ENCODE data around the gene EXD3. TPM values are rescaled to one million over a fixed set of nuclear protein-coding genes. Genes with fewer than 3 reads are reported as not detected.

EXD3 gene
- total and polyA plus RNA-seq, 9 of the 15 experiments (the other 6 are each of a cell fraction or from before 2014, with no cell fraction given), result 0.29 to 12.5 (median 3.9) TPM

DNA sequence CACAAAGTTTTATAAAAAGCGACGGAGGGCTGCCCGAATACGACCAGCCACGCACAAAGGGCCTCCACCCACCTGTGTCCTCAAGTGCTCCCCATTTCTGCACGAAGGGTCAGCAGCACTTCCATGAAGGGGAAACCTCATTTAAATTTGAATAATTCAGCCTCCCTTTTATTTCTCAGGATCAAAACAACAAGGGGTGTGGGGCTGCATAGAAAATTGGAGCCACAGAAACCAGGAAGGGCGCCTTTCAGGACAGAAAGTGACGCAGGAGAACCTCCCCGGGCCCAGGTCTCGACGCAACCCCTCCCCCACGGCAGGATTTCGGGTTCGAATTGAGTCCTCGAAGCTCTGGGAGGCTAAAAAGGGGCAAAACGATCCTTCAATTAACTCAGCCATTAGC, 123.0 kb downstream of the EXD3 start (continued):
- no peak for TF ChIP-seq SREBF1 (IDR thresholded peaks at IDR 0.05; ENCODE audit: borderline replicate concordance, low read depth, low read length)
- TF ChIP-seq ZNF436 (CRISPR knock-in tag; IDR thresholded peaks at IDR 0.05), result no peak
- TF ChIP-seq, protein P1, sequence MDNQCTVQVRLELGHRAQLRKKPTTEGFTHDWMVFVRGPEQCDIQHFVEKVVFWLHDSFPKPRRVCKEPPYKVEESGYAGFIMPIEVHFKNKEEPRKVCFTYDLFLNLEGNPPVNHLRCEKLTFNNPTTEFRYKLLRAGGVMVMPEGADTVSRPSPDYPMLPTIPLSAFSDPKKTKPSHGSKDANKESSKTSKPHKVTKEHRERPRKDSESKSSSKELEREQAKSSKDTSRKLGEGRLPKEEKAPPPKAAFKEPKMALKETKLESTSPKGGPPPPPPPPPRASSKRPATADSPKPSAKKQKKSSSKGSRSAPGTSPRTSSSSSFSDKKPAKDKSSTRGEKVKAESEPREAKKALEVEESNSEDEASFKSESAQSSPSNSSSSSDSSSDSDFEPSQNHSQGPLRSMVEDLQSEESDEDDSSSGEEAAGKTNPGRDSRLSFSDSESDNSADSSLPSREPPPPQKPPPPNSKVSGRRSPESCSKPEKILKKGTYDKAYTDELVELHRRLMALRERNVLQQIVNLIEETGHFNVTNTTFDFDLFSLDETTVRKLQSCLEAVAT (IDR thresholded peaks at IDR 0.05), result no peak
- no peak for TF ChIP-seq CEBPB (tag; IDR thresholded peaks at IDR 0.05)
- 0 out of 2 replicates have a peak, but pooled peaks have one; percentile 18 for TF ChIP-seq EP400 (IDR thresholded peaks at IDR 0.05)
- TF ChIP-seq, protein P2, sequence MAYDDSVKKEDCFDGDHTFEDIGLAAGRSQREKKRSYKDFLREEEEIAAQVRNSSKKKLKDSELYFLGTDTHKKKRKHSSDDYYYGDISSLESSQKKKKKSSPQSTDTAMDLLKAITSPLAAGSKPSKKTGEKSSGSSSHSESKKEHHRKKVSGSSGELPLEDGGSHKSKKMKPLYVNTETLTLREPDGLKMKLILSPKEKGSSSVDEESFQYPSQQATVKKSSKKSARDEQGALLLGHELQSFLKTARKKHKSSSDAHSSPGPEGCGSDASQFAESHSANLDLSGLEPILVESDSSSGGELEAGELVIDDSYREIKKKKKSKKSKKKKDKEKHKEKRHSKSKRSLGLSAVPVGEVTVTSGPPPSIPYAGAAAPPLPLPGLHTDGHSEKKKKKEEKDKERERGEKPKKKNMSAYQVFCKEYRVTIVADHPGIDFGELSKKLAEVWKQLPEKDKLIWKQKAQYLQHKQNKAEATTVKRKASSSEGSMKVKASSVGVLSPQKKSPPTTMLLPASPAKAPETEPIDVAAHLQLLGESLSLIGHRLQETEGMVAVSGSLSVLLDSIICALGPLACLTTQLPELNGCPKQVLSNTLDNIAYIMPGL (CRISPR knock-in tag; IDR thresholded peaks at IDR 0.05), result no peak
- peak; percentile 89 for TF ChIP-seq ZNF766 (CRISPR knock-in tag; conservative IDR thresholded peaks at IDR 0.05)
- TF ChIP-seq CXXC5 (CRISPR knock-in tag; IDR thresholded peaks at IDR 0.05), result peak; percentile 29; the same call in 1 of the 2 replicates
- TF ChIP-seq JUNB (CRISPR knock-in tag; conservative IDR thresholded peaks at IDR 0.05), result no peak
- TF ChIP-seq DACH1 (IDR thresholded peaks at IDR 0.05; ENCODE audit: partially characterized antibody), result no peak
- TF ChIP-seq SPI1 (IDR thresholded peaks at IDR 0.05; ENCODE audit: borderline replicate concordance, low read depth, low read length), result no peak
- no peak for TF ChIP-seq NR1H2 (CRISPR knock-in tag; IDR thresholded peaks at IDR 0.05)
- no peak for TF ChIP-seq YBX1 (IDR thresholded peaks at IDR 0.05)
- no peak for TF ChIP-seq C11orf30 (IDR thresholded peaks at IDR 0.05; ENCODE audit: low read depth)
- TF ChIP-seq, protein P3, sequence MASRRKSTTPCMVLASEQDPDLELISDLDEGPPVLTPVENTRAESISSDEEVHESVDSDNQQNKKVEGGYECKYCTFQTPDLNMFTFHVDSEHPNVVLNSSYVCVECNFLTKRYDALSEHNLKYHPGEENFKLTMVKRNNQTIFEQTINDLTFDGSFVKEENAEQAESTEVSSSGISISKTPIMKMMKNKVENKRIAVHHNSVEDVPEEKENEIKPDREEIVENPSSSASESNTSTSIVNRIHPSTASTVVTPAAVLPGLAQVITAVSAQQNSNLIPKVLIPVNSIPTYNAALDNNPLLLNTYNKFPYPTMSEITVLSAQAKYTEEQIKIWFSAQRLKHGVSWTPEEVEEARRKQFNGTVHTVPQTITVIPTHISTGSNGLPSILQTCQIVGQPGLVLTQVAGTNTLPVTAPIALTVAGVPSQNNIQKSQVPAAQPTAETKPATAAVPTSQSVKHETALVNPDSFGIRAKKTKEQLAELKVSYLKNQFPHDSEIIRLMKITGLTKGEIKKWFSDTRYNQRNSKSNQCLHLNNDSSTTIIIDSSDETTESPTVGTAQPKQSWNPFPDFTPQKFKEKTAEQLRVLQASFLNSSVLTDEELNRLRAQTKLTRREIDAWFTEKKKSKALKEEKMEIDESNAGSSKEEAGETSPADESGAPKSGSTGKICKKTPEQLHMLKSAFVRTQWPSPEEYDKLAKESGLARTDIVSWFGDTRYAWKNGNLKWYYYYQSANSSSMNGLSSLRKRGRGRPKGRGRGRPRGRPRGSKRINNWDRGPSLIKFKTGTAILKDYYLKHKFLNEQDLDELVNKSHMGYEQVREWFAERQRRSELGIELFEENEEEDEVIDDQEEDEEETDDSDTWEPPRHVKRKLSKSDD (conservative IDR thresholded peaks at IDR 0.05; ENCODE audit: low read length), result no peak
- TF ChIP-seq NRF1 (conservative IDR thresholded peaks at IDR 0.05 in 1 of 2, IDR thresholded peaks at IDR 0.05 in 1 of 2), result peak; percentile 9 to 13; a peak in 1 of 4 replicates
- TF ChIP-seq JUND (IDR thresholded peaks at IDR 0.05; ENCODE audit: borderline replicate concordance, low read depth, low read length), result no peak
- TF ChIP-seq JUND (tag; IDR thresholded peaks at IDR 0.05; ENCODE audit: borderline replicate concordance, low read depth, low read length), result 0 out of 3 replicates have a peak, but pooled peaks have one; percentile 12
- TF ChIP-seq NEUROD1 (IDR thresholded peaks at IDR 0.05; ENCODE audit: borderline replicate concordance, low read depth, low read length, partially characterized antibody), result peak; percentile 50
- no peak for TF ChIP-seq ZNF785 (CRISPR knock-in tag; IDR thresholded peaks at IDR 0.05)
- TF ChIP-seq BHLHE40 (IDR thresholded peaks at IDR 0.05; ENCODE audit: low read length), result no peak
